Loucy (cell line): Measurements from ENCODE around the gene TBL1X.

Source experiments
- H2AFZ ChIP-seq: fragments of 200-600 bp; sonication (generic); 2 replicates; pipeline ENCODE4 v1.6.0; 2016; ENCODE audit warnings: antibody characterized with exemption, mild to moderate bottlenecking, low read length, moderate library complexity
- H3F3A ChIP-seq: fragments of 200-600 bp; 2 replicates; pipeline ENCODE4 v1.6.0; 2016; ENCODE audit warnings: antibody characterized with exemption, low read depth, mild to moderate bottlenecking
- H3K27me3 ChIP-seq: fragments of 200-600 bp; sonication (generic); 2 replicates; pipeline ENCODE4 v1.6.1; 2014; ENCODE audit warnings: low read length, mild to moderate bottlenecking; ENCODE audit not compliant: insufficient read depth, poor library complexity, severe bottlenecking
- H3K36me3 ChIP-seq: fragments of 200-600 bp; sonication (generic); 2 replicates; pipeline ENCODE4 v1.6.1; 2016; ENCODE audit warnings: low read length; ENCODE audit not compliant: insufficient read depth
- H3K4me1 ChIP-seq: fragments of 200-600 bp; sonication (generic); 2 replicates; pipeline ENCODE4 v1.5.1; 2014; ENCODE audit warnings: low read length, mild to moderate bottlenecking; ENCODE audit not compliant: insufficient read depth, poor library complexity, severe bottlenecking
- H3K4me2 ChIP-seq: fragments of 200-600 bp; sonication (generic); 2 replicates; pipeline ENCODE4 v1.6.0; 2014; ENCODE audit warnings: antibody characterized with exemption, low read length, low read depth, mild to moderate bottlenecking; ENCODE audit not compliant: poor library complexity, severe bottlenecking
- H3K4me3 ChIP-seq: fragments of 200-600 bp; sonication (generic); 2 replicates; pipeline ENCODE4 v1.5.1; 2014; ENCODE audit warnings: low read length, mild to moderate bottlenecking, mixed read lengths; ENCODE audit not compliant: poor library complexity, severe bottlenecking
- H3K79me2 ChIP-seq: fragments of 200-600 bp; sonication (generic); 2 replicates; pipeline ENCODE4 v1.6.1; 2014; ENCODE audit warnings: low read length; ENCODE audit not compliant: insufficient read depth
- H3K9ac ChIP-seq: fragments of 200-600 bp; sonication (generic); 2 replicates; pipeline ENCODE4 v1.6.0; 2014; ENCODE audit warnings: mild to moderate bottlenecking, low read depth, low read length, moderate library complexity; ENCODE audit not compliant: poor library complexity, severe bottlenecking
- H3K9me2 ChIP-seq: fragments of 200-600 bp; sonication (generic); replicated peaks from 2 replicates; pipeline ENCODE4 v1.6.1; 2016; ENCODE audit warnings: low read depth, low read length, mixed read lengths
- H3K9me3 ChIP-seq: fragments of 200-600 bp; sonication (generic); 2 replicates; pipeline ENCODE4 v1.6.1; 2014; ENCODE audit warnings: mild to moderate bottlenecking, antibody characterized with exemption, low read length, low read depth; ENCODE audit not compliant: insufficient read depth
- H4K20me1 ChIP-seq: fragments of 200-600 bp; sonication (generic); 2 replicates; pipeline ENCODE4 v1.6.0; 2014; ENCODE audit warnings: antibody characterized with exemption, low read length, mild to moderate bottlenecking; ENCODE audit not compliant: insufficient read depth, poor library complexity, severe bottlenecking
- CTCF ChIP-seq: fragments of 200-600 bp; sonication (generic); conservative IDR thresholded peaks from 2 replicates; pipeline ENCODE4 v1.5.1; 2014; ENCODE audit warnings: mild to moderate bottlenecking, antibody characterized with exemption, low read length
- EZH2phosphoT487 ChIP-seq: fragments of 200-600 bp; IDR thresholded peaks from 2 replicates; pipeline ENCODE4 v1.6.1; 2018; ENCODE audit warnings: antibody characterized with exemption, mild to moderate bottlenecking, moderate library complexity, borderline replicate concordance

The TBL1X gene

GRCh38 chrX:9654929-9655328, 190.1 kb downstream of the TBL1X start:
- TF ChIP-seq CTCF (no peak), EZH2phosphoT487 (no peak)
- no peak overlapping the region for H3K9ac ChIP-seq
- no peaks in the 10 kb centered on the region for H3F3A ChIP-seq
- H3K27me3 ChIP-seq, result no peaks in the 10 kb centered on the region
- no peaks in the 10 kb centered on the region for H3K4me1 ChIP-seq
- peaks cover 3% of the 10 kb centered on the region; the same call in 1 of the 2 replicates for H3K36me3 ChIP-seq
- H3K4me3 ChIP-seq, result no peak overlapping the region
- no peaks in the 10 kb centered on the region for H3K9me3 ChIP-seq
- no peaks in the 10 kb centered on the region for H3K79me2 ChIP-seq
- H4K20me1 ChIP-seq, result no peaks in the 10 kb centered on the region
- H3K9me2 ChIP-seq, result no peaks in the 10 kb centered on the region
- no peak overlapping the region for H3K4me2 ChIP-seq
- H2AFZ ChIP-seq, result no peak overlapping the region

GRCh38 chrX:9656277-9656676, 191.4 kb downstream of the TBL1X start:
- no peaks in the 10 kb centered on the region for H4K20me1 ChIP-seq
- peaks cover 3% of the 10 kb centered on the region; the same call in 1 of the 2 replicates for H3K36me3 ChIP-seq
- H3F3A ChIP-seq, result no peaks in the 10 kb centered on the region
- no peak overlapping the region for H3K9ac ChIP-seq
- H3K79me2 ChIP-seq, result no peaks in the 10 kb centered on the region
- no peaks in the 10 kb centered on the region for H3K27me3 ChIP-seq
- H3K9me3 ChIP-seq, result no peaks in the 10 kb centered on the region
- no peaks in the 10 kb centered on the region for H3K4me1 ChIP-seq
- no peaks in the 10 kb centered on the region for H3K9me2 ChIP-seq
- H3K4me3 ChIP-seq, result no peak overlapping the region
- TF ChIP-seq CTCF (no peak), EZH2phosphoT487 (no peak)
- no peak overlapping the region for H3K4me2 ChIP-seq
- no peak overlapping the region for H2AFZ ChIP-seq

- H4K20me1 ChIP-seq, result no peaks in the 10 kb centered on the region
- H3K79me2 ChIP-seq, result no peaks in the 10 kb centered on the region
- H3K36me3 ChIP-seq, result peaks cover 3% of the 10 kb centered on the region; the same call in 1 of the 2 replicates
- H3K9me2 ChIP-seq, result no peaks in the 10 kb centered on the region
- no peak for TF ChIP-seq CTCF
- no peak for TF ChIP-seq EZH2phosphoT487
- H3K9me3 ChIP-seq, result no peaks in the 10 kb centered on the region
- no peak overlapping the region for H2AFZ ChIP-seq
- no peaks in the 10 kb centered on the region for H3K4me1 ChIP-seq
- no peak overlapping the region for H3K9ac ChIP-seq
- H3K4me3 ChIP-seq, result no peak overlapping the region
- no peaks in the 10 kb centered on the region for H3K27me3 ChIP-seq
- H3K4me2 ChIP-seq, result no peak overlapping the region
- H3F3A ChIP-seq, result no peaks in the 10 kb centered on the region
Measured at GRCh38 chrX:9656871-9657270, 192.0 kb downstream of the TBL1X start.
